Measurements from ENCODE around the gene KCNJ11. TPM values are rescaled to one million over a fixed set of nuclear protein-coding genes. Genes with fewer than 3 reads are reported as not detected.

Gene KCNJ11
- total RNA-seq, 1 experiment from 2014 or later, result 0.74 TPM

- DNase-seq (ENCODE audit: extremely low read depth, low read depth), result no peak
Observed at GRCh38 chr11:17369684-17370243, 18.7 kb downstream of the KCNJ11 start.

GRCh38 chr11:17369094-17369493, 19.4 kb downstream of the KCNJ11 start:
- no peak for DNase-seq (ENCODE audit: extremely low read depth, low read depth)

- no peak for DNase-seq (ENCODE audit: extremely low read depth, low read depth)
Observed at GRCh38 chr11:17368551-17368950, 19.9 kb downstream of the KCNJ11 start.

- no peak for DNase-seq (ENCODE audit: extremely low read depth, low read depth)
Observed at GRCh38 chr11:17366495-17366894, 22.0 kb downstream of the KCNJ11 start.

GRCh38 chr11:17354601-17354991, 33.9 kb downstream of the KCNJ11 start:
- peak; percentile 65 for DNase-seq (ENCODE audit: extremely low read depth, low read depth)

- no peak for DNase-seq (ENCODE audit: extremely low read depth, low read depth)
Observed at GRCh38 chr11:17353821-17354600, 34.4 kb downstream of the KCNJ11 start.

GRCh38 chr11:17352950-17353820, 35.3 kb downstream of the KCNJ11 start:
- DNase-seq (ENCODE audit: extremely low read depth, low read depth), result peak; percentile 50

GRCh38 chr11:17351510-17352176, 36.8 kb downstream of the KCNJ11 start, which contains the start of gene NCR3LG1:
TSS of gene NCR3LG1 (plus strand) at chr11:17351800. CDS start at chr11:17351970, 170 bp downstream.
- peak; percentile 17 for DNase-seq (ENCODE audit: extremely low read depth, low read depth)

- DNase-seq (ENCODE audit: extremely low read depth, low read depth), result no peak
Observed at GRCh38 chr11:17351172-17351509, 37.3 kb downstream of the KCNJ11 start.

- no peak for DNase-seq (ENCODE audit: extremely low read depth, low read depth)
Observed at GRCh38 chr11:17350455-17351171, 37.8 kb downstream of the KCNJ11 start.

- no peak for DNase-seq (ENCODE audit: extremely low read depth, low read depth)
Observed at GRCh38 chr11:17347676-17348075, 40.8 kb downstream of the KCNJ11 start.

- DNase-seq (ENCODE audit: extremely low read depth, low read depth), result no peak
Observed at GRCh38 chr11:17343907-17344306, 44.6 kb downstream of the KCNJ11 start.

GRCh38 chr11:17343257-17343656, 45.2 kb downstream of the KCNJ11 start:
- no peak for DNase-seq (ENCODE audit: extremely low read depth, low read depth)

Other genes starting within 250 kb of the KCNJ11 start
- 29.3 and 37.3 TPM in 2 replicates for gene PIK3C2A, start 180.7 kb downstream of the KCNJ11 start, total RNA-seq (2014; rRNA removed; shearing (Covaris generic))
- 72.7 and 74.6 TPM in 2 replicates for gene NUCB2, start 111.9 kb downstream of the KCNJ11 start, total RNA-seq (2014; rRNA removed; shearing (Covaris generic))
- 9.8 and 11.6 TPM in 2 replicates for gene NCR3LG1, start 36.9 kb downstream of the KCNJ11 start, total RNA-seq (2014; rRNA removed; shearing (Covaris generic))
- not detected in 2 replicates for gene ABCC8, start 88.2 kb upstream of the KCNJ11 start, total RNA-seq (2014; rRNA removed; shearing (Covaris generic))
- 24.6 and 35.4 TPM in 2 replicates for gene USH1C, start 155.8 kb upstream of the KCNJ11 start, total RNA-seq (2014; rRNA removed; shearing (Covaris generic))
- gene OTOG, start 158.6 kb upstream of the KCNJ11 start, total RNA-seq (2014; rRNA removed; shearing (Covaris generic)), result 0.06 TPM in 1 of 2 replicates, not detected in the other

All from NCI-H460 (cell line).